H1 (cell line): ENCODE results near the gene EIF4E1B. TPM values are rescaled to one million over a fixed set of nuclear protein-coding genes. Genes with fewer than 3 reads are reported as not detected.

Experiments used
- BACH1 ChIP-seq: IDR thresholded peaks from 2 replicates; pipeline ENCODE4 v1.6.1; 2012; ENCODE audit warnings: low read length, improper control_type of control experiment
- CTCF ChIP-seq, 3 experiments: IDR thresholded peaks; 1 replicate in 2 of 3; 2 replicates in 1 of 3; pipeline versions ENCODE4 v1.5.1 to v1.6.1; 2011; ENCODE audit warnings: low read length in 3 of 3, mild to moderate bottlenecking in 3 of 3, inconsistent platforms in 2 of 3, low read depth in 1 of 3, moderate library complexity in 1 of 3; ENCODE audit not compliant: insufficient read depth in 1 of 3; ENCODE audit errors: control extremely low read depth in 1 of 3
- RFX5 ChIP-seq: IDR thresholded peaks from 2 replicates; pipeline ENCODE4 v1.6.1; 2011; ENCODE audit warnings: low read depth, low read length, improper control_type of control experiment, borderline replicate concordance
- TAF1 ChIP-seq: IDR thresholded peaks from 2 replicates; pipeline ENCODE4 v1.6.1; 2011; ENCODE audit warnings: mild to moderate bottlenecking, low read depth, low read length
- polyA plus RNA-seq, 7 experiments: library from polyadenylated mRNA; depleted of rRNA in 3 of 7; stranded (reverse) in 5 of 7; unstranded in 2 of 7; fragments of >200 nt in 5 of 7; fragments of 200-250 nt in 2 of 7; gene quantifications; 1 replicate in 5 of 7; 2 replicates in 1 of 7; 4 replicates in 1 of 7; pipeline versions ENCODE4 v1.2.1 to v1.2.3, GENCODE V29; 2011 to 2013; ENCODE audit warnings: missing spikeins in 2 of 7, mixed read lengths in 2 of 7
- total RNA-seq: library from RNA; stranded (reverse); fragmentation: NEBNext Ultra II Directional; extraction: Animal tissue kit (Norgen Biotek cat#: 25700); gene quantifications from 2 replicates; pipeline ENCODE4 v1.2.1, GENCODE V29; 2021

The EIF4E1B gene
- total and polyA plus RNA-seq, 2 of the 8 experiments (the other 6 are each of a cell fraction or from before 2014, with no cell fraction given): 0.97 to 1.3 TPM

GRCh38 chr5:176614805-176615478 lies 15.5 kb upstream of the EIF4E1B start (continued):
- TF ChIP-seq CTCF (IDR thresholded peaks at IDR 0.05; ENCODE audit: control extremely low read depth in 1 of 3, insufficient read depth in 1 of 3, low read depth in 1 of 3, low read length in 3 of 3) (no peak), BACH1 (no peak), TAF1 (no peak), RFX5 (no peak)
